HG03097 (cell line): Measurements from ENCODE around the gene TMEM245.
"Not testable (repeated sequence)": the region's sequence is repeated elsewhere in the genome, so short reads cannot be mapped to it uniquely, and the experiment has no call there.

Experiments
- ATAC-seq: cut with Tn5 transposase; IDR thresholded peaks from one replicate; pipeline ENCODE4 v1.9.1; 2021; ENCODE audit not compliant: unreplicated experiment, low FRiP score

TMEM245 gene

GRCh38 chr9:109072133-109072692 lies 47.5 kb downstream of the TMEM245 start:
- no peak for ATAC-seq

- ATAC-seq: no peak
Observed at GRCh38 chr9:109068764-109069163, 51.0 kb downstream of the TMEM245 start.

GRCh38 chr9:109064963-109065702 lies 54.6 kb downstream of the TMEM245 start:
- no peak for ATAC-seq

DNA sequence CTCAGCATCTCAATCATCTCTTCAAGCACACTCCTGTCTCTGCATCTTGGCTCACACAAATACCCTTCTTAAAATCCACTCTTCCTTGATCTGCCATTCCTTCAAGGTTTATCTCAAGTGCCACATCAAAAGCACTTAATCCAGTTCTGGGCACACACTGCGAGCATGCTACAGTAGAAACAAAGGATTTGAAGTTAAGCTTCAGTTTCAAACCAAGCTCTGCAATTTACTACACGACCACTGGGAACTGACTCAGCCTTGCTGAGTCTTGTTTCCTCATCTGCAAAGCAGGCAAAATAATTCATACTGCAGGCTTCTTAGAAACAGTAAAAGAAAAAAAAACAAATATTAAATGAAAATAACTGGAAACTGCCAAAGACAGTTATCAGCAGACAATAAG lies 56.0 kb downstream of the TMEM245 start:
- no peak for ATAC-seq

GRCh38 chr9:109062543-109062942 lies 57.2 kb downstream of the TMEM245 start:
- ATAC-seq: no peak

DNA sequence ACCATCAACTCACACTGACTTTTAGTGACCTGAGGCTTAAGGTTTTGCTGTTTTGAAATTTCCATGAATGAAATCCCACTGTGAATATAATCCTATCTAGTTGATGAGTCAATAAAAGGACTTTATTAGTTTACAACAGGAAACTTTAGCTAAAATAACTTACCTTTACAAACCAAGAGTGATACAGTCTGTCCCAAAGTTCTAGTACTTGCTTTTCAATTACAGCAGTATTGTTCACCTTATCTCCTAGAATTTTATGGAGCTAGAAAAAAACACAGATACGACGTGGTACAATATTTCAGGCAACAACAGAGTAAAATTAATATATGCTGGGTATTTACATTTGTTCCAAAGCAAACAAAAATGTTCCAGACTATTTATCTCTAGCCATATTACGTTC lies 59.6 kb downstream of the TMEM245 start:
- ATAC-seq: no peak

- ATAC-seq: not testable (repeated sequence)
Observed at GRCh38 chr9:109053121-109053520, 66.6 kb downstream of the TMEM245 start.

DNA sequence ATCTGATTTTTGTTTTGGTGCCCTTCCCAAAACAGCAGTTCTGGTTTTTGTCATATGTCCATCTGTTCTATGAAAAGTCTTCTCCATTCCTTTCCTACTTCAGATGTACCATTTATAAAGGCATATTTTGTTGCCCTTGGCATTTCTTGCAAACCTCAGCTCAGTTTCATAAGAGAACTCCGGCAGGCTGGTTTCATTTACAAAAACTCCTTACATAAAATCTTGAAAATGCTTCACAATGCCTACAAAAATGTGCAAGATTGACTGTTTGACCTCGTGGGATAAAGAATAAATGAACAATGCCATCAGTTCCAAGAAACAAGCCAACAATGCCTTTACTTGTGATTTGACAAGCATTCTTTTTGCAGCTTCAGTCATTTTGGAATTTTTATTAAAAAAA lies 67.3 kb downstream of the TMEM245 start:
- no peak for ATAC-seq

DNA sequence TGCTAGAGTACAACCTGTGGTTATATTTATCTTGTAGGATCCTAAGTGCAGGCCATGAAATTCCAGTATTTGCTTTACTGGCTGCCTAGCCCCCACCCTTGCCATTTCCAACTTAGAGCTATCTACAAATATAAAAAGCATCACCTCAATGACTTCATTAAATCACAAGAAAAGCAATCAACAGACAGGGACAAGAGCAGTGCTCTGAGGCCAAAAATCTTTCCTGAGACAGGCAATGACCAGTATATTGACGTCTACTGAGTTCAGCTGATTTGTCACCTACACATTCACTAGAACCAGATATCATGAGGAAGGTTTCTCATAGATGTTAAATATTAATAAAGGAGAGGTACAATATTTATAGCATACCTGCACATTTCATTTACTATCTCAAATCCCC lies 68.0 kb downstream of the TMEM245 start:
- no peak for ATAC-seq

GRCh38 chr9:109050444-109050843 lies 69.3 kb downstream of the TMEM245 start:
- ATAC-seq: no peak

DNA sequence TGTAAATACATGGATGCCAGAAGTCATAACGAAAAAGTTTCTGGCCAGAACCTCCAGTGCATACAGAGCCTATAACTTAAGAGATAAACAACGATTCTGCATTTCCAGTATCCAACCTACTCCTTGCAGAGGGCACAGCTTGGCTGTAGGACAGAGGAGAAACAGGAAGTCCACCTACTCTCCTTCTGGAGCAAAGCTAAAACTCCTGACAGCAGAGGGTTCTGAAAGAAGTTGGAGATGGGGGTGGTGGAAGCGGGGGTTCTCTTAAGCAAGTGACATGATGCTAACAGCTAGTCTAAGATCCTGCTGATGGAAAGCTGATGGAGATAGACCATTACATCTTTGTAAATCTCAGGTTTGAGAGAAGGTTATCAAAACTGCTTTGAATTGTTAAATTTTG lies 70.9 kb downstream of the TMEM245 start:
- no peak for ATAC-seq

DNA sequence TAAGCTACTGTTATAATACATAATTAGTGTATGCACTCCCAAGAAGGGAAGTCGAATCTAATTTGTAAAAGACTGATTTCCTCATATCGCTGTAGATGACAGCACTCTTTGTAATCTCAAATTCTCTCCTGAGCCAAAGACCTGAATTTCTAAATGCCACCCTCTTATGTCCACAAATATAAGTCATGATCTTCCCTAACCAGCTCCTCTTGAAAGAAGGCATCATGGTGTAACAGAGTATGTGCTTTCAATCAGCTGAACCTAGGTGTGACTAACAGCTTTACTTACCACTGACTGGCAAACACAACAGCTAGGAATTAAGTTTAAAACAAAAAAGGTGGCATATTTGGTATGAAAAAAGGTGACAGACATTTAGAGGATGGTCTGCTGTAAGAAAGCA lies 72.5 kb downstream of the TMEM245 start:
- ATAC-seq: no peak

DNA sequence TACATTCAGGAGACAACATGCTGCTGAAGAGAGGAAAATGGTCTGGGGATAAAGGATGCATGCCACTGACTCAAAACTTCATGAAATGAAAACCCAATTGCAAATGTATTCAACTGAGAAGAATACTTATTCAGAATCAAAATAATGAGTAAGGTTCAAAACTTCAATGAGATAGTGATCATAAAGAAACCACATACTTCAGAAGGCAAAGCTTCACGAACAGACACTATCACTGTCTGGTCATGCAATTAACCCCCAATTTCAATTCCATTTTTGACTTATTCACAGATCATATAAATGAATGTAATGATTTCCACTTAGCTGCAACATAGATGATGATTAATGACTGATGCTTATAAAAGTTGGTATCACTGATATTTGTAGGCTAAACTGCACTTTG lies 73.4 kb downstream of the TMEM245 start:
- ATAC-seq: no peak

DNA sequence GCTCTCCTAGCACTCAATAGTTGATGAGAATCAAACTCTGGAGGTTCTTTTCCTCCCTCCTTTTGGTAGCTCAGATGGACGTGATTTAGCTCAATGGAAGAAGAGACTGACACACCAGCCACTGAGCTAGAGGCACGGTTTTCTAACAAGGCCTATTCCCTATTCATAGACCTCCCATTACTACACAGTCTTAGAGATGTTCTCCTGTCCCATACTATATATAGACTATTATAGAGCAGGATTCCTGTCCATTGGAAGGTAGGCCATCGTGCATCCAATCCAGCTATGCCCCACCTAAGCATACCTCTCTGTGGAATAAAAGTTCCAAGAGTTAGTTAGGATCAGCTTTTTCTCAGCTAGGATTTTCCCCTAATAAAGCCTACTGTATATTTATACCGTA lies 76.2 kb downstream of the TMEM245 start:
- no peak for ATAC-seq

- no peak for ATAC-seq
Observed at GRCh38 chr9:109040571-109040970, 79.2 kb downstream of the TMEM245 start.

DNA sequence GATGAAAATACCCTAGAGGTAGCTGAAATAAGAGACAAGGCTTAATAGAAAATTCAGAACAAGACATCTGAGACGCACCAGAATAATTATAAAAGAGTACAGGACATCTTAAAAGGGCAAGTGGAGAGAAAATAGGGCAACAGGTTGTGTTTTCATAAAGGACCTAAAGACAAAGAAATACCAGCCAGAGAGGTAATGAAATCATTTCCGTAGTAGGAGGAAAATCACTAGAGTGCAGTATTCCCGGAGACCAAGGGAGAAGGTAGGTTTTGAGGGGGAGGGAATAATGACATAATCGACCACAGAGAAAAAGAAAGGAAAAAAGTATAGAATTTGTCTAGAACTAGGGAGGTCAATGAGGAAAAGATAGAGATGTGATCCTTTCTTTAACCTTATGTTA lies 80.2 kb downstream of the TMEM245 start:
- no peak for ATAC-seq

GRCh38 chr9:109037946-109038715 lies 81.6 kb downstream of the TMEM245 start:
- no peak for ATAC-seq

DNA sequence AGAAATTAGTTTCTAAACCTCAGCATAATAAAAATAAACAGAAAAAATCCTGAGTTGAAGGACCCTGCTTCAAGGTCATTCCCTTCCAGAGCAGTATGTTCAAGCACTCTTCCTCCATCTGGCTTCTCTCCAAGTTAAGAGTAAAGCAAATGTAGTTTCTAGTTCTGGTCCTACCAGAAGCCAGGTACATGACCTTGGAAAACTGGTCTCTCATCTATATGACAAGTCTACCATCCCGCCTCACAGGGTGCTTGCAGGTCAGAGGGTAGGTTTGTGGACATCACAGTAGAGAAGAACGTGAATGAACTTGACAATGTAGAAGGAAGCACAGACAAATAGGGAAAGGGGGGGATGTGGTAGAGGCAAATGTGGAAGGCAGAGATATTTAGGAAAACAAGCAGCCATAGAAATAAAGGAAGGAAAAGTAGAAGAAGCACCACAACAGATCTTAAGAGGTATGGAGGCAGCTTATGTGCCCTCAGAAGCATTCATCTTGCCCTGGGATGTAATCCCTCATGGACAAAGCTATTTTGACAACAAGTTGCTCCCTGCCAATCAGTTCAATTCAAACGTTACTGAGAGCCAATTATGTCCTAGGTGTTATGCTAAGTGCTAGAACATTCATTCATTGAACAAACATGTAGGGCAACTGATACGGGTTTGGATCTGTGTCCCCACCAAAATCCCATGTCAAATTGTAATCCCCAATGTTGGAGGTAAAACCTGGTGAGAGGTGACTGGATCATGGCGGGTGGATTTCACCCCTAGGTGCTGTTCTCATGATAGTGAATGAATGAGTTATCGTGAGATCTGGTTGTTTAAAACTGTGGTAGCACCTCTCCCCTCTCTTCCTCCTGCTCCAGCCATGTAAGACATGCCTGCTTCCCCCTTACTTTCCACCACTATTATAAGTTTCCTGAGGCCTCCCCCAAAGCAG lies 82.7 kb downstream of the TMEM245 start:
- no peak for ATAC-seq

- no peak for ATAC-seq
Observed at GRCh38 chr9:109035684-109036423, 83.9 kb downstream of the TMEM245 start.
